GM18868 (cell line): ENCODE data around the gene RET.

Source experiments
- ATAC-seq: cut with Tn5 transposase; IDR thresholded peaks from one replicate; pipeline ENCODE4 v1.9.1; 2021; ENCODE audit warnings: mild to moderate bottlenecking, moderate library complexity; ENCODE audit not compliant: unreplicated experiment

Gene RET

DNA sequence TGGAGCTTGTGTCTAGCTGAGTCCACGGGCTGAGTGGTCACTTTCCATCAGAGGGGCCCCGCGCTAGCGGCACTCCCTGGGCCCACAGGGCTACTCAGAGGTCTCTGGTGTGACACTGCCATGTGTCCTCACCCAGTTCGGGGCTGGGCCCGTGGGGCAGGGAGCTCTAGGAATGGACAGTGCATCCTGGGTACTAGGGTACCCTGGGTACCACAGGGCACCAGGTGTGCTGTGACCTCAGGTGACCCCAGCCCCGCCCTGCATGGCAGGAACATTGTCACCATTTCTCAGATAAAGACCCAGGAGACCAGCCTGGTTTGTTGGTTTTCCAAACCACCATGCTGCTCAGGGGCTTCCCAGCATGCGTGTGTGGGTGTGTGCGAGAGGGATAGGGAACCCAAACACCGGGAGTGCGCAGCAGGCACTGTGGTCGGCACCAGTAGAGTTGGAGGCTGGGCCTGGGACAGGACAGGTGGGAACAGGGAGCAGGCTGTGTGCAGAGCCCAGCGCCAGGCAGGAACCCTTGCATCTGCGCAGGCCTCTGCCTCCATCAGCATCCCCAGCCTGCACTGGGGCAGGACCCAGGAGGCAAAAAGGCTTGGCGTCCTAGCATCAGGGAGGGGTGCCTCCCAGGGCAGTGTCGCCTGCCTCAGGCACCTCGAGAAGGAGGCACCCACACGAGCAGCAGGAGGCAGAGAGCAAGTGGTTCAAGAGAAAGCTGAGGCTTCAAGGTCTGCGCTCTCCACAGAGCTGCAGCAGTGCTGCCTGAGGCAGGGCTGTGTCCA, 42.0 kb downstream of the RET start:
- ATAC-seq = no peak

DNA sequence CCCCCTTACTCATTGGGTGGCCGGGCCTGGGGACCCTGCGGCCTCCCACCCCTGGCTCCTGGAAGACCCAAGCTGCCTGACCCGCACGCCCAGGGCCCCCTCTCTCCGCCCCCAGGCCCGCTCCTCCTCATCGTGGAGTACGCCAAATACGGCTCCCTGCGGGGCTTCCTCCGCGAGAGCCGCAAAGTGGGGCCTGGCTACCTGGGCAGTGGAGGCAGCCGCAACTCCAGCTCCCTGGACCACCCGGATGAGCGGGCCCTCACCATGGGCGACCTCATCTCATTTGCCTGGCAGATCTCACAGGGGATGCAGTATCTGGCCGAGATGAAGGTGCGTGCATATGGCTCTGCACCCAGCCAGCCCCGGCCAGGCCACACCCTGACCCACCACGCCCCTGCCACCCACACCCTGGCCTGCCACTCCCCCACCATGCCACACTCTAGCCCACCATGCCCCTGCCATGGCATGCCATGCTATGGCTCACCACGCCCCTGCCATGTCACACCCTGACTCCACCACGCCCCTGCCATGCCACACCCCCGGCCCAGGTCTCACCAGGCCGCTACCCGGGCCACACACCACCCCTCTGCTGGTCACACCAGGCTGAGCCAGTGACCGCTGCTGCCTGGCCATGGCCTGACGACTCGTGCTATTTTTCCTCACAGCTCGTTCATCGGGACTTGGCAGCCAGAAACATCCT, 42.7 kb downstream of the RET start:
- no peak for ATAC-seq

GRCh38 chr10:43120116-43120928, 43.5 kb downstream of the RET start:
- ATAC-seq = no peak

- peak; percentile 96 for ATAC-seq
Measured at GRCh38 chr10:43120929-43121314, 44.1 kb downstream of the RET start.

DNA sequence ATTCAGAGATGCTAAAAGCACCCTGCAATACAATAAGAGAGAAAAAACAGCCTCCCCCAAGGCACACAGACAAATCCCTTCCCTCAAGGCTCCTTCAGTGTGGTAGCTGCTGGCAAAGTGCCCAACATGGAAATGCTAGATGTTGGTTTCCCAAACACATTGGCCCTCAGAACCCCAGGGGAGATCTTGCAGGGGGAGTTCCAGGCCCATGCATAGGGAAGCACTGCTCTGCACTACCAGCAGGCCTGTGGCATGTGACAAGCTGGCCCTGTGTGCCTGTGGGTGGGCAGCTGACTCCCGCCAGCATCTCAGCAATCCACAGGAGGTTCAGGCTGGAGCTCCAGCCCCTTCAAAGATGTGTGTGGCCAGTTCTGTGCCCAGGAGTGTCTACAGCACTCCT, 44.6 kb downstream of the RET start:
- ATAC-seq = no peak

DNA sequence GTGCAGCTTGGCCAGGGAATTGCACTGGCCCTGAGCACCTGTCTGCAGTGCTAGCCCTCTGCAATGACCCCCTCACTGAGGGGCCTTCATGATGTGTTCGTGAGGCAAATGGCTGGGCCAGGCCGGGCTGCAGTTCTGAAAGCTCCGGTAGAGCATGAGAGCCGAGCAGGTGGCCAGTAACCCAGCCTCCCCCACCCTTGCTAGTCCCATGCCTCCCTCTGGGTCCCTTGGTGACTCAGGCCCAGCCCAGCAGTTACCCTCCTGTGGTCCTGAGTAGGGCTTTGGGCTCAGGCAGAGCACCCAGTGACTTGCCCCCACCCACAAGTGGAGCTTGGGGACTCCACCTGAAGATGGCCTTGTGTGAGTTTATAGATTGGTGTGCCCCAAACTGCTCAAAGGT, 45.2 kb downstream of the RET start:
- no peak for ATAC-seq

DNA sequence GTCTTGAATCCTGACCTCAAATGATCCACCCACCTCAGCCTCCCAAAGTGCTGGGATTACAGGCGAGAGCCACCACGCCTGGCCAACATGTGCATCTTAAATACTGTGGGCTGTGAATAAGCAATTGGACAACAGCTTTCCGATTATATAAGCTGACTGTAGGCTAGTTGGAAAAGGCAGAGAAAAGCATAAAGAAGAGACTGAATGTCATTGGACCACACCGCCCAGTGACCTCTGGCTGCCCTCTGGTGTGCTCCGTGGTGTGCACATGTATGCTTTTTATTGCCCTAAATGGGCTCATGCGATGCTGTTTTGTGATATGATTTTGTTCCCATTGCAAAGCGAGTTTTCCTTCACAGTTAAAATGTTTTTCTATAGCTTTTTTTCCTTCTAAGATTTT, 46.0 kb downstream of the RET start:
- no peak for ATAC-seq

DNA sequence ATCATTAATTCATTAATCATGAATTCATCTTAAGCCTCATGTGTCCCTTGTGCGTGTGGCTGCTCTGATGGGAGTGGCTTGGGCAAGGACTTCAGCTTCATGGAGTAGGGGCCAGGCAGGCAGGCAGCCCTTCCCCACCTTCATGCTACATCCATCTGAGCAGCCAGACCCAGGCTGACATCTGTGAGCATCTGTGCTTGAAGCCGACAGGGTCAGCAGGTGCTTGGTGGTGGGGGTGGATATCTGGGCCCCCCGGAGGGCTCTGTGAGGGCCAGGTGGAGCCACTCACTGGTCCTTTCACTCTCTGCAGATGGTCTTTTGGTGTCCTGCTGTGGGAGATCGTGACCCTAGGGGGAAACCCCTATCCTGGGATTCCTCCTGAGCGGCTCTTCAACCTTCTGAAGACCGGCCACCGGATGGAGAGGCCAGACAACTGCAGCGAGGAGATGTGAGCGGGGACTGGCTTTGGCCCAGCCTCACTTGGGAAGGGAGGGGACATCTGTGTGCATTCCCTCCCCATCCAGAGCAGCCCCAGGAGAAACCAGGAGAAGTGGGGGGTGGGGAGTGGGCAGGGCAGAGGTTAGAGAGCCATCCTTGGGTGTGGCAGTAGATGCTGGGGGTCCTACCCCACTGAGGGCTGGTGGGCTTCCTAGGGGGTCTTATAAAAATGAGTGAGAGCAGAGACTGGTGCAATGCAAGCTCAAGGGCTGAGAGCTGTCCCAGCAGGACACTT, 46.7 kb downstream of the RET start:
- ATAC-seq = no peak

DNA sequence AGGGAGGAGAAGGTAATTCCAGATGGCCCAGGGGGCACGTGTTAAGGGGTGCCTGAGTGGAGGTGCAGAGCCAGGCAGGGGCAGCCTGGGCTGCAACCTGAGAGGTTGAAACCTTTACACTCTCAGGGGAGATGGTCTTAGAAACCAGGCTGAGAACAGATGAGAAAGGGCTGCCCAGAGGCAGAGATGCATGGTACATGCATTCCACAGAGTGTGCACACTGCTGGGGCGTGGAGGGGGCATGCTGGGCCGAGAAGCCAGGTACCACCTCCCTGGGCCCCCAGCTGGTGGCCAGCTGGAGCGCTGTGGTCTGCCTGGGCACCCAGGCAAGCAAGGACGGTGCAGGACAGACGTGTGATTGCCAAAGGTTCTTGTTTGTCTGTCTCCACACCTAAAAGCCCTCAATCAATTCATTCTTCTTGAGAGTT, 47.2 kb downstream of the RET start:
- no peak for ATAC-seq

- ATAC-seq = no peak
Measured at GRCh38 chr10:43124574-43125273, 47.9 kb downstream of the RET start.

- ATAC-seq = no peak
Measured at GRCh38 chr10:43125274-43125845, 48.5 kb downstream of the RET start.

- ATAC-seq = no peak
Measured at GRCh38 chr10:43125881-43126731, 49.2 kb downstream of the RET start.

- ATAC-seq = no peak
Measured at GRCh38 chr10:43126759-43127424, 50.0 kb downstream of the RET start.

- ATAC-seq = no peak
Measured at GRCh38 chr10:43127442-43127841, 50.6 kb downstream of the RET start.

DNA sequence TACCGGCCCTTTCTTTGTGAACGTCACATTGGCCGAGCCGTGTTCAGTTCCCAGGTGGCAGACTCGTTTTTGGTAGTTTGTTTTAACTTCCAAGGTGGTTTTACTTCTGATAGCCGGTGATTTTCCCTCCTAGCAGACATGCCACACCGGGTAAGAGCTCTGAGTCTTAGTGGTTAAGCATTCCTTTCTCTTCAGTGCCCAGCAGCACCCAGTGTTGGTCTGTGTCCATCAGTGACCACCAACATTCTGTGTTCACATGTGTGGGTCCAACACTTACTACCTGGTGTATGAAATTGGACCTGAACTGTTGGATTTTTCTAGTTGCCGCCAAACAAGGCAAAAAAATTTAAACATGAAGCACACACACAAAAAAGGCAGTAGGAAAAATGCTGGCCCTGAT, 51.5 kb downstream of the RET start:
- ATAC-seq = no peak

DNA sequence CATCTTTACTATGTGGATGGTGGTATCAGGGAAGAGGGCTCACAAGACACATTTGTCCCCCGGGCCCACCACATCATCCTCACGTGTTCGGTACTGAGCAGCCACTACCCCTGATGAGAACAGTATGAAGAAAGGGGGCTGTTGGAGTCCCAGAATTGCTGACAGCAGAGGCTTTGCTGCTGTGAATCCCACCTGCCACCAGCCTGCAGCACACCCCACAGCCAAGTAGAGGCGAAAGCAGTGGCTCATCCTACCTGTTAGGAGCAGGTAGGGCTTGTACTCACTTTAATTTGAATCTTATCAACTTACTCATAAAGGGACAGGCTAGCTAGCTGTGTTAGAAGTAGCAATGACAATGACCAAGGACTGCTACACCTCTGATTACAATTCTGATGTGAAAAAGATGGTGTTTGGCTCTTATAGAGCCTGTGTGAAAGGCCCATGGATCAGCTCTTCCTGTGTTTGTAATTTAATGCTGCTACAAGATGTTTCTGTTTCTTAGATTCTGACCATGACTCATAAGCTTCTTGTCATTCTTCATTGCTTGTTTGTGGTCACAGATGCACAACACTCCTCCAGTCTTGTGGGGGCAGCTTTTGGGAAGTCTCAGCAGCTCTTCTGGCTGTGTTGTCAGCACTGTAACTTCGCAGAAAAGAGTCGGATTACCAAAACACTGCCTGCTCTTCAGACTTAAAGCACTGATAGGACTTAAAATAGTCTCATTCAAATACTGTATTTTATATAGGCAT, 52.3 kb downstream of the RET start:
- peak; percentile 89 for ATAC-seq

DNA sequence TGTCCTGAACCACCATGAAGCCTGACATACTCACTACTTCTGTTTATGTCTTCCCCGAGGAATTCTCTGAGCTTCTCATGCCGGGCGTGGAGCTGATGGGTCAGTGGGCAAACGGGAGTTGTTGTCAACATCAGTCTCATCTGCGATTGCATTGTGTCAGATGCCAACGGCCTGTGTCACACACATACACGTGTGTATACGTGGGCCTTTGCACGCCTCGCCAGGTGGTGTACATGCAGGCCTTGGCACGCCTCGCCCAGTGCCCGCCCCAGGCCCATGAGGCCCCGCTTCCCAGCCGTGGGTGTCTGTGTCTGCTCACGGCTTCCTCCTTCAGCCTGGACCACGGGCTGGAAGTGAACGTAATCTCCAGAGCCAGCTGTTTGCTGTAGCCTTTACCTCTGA, 53.9 kb downstream of the RET start:
- no peak for ATAC-seq

DNA sequence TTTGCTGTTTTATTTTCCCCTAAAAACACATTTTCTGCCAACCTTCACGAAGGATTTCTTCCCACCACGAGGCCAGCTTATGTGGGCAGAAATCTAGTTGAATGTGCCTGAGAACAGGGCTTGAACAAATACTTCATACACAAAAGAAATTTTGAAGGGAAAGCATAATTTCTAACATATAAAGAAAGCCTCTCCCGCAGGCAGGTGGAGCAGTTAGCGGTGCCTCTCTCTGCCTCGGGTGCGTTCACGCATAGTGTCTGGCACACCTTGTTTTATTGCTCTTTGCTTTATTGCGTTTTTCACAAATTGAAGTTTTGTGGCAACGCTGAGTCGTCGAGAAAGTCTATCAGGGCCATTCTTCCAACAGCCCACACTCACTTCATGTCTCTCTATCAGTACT, 54.4 kb downstream of the RET start:
- no peak for ATAC-seq
